Astrocyte (in vitro differentiated cells and primary cell): ENCODE results near the gene INO80.

Experiments
- EZH2 ChIP-seq: IDR thresholded peaks from 2 replicates; pipeline ENCODE4 v1.6.1; 2012; ENCODE audit warnings: mild to moderate bottlenecking, low read length, inconsistent platforms; ENCODE audit not compliant: insufficient read depth
- TF ChIP-seq, protein P1 (sequence below): IDR thresholded peaks from 2 replicates; pipeline ENCODE4 v1.5.1; 2011; ENCODE audit warnings: low read depth, mild to moderate bottlenecking, inconsistent platforms, low read length, moderate library complexity; ENCODE audit not compliant: insufficient read depth

DNA sequence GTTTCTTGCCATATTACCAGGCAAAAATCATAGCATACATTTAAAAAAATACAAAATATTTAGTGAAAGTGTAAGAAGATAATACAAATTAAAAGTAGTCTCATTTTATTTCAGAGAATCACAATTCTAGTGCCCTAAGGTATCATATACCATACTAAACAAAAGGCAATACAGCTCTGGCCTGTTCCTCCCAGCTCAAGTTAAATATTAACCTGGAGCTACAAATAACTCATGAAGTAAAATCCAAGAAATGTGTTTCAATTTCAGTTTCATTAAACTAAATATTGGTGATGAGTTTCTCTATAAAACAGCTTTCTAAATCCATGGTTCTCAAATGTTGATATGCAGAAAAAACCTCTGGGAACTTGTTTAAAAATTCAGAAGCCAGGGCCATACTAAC lies 67.7 kb downstream of the INO80 start:
- TF ChIP-seq, protein P1, sequence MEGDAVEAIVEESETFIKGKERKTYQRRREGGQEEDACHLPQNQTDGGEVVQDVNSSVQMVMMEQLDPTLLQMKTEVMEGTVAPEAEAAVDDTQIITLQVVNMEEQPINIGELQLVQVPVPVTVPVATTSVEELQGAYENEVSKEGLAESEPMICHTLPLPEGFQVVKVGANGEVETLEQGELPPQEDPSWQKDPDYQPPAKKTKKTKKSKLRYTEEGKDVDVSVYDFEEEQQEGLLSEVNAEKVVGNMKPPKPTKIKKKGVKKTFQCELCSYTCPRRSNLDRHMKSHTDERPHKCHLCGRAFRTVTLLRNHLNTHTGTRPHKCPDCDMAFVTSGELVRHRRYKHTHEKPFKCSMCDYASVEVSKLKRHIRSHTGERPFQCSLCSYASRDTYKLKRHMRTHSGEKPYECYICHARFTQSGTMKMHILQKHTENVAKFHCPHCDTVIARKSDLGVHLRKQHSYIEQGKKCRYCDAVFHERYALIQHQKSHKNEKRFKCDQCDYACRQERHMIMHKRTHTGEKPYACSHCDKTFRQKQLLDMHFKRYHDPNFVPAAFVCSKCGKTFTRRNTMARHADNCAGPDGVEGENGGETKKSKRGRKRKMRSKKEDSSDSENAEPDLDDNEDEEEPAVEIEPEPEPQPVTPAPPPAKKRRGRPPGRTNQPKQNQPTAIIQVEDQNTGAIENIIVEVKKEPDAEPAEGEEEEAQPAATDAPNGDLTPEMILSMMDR, result no peak
- TF ChIP-seq EZH2, result no peak
